MM.1S (cell line): Measurements from ENCODE around the gene MAEA.

Source experiments
- CTCF ChIP-seq: fragments of 300-600 bp; sonication (generic); IDR thresholded peaks from 2 replicates; pipeline ENCODE4 v1.5.1; 2016; ENCODE audit warnings: antibody characterized with exemption, low read length, mixed read lengths
- EZH2 ChIP-seq: fragments of 300-600 bp; sonication (generic); optimal IDR thresholded peaks from 2 replicates; pipeline ENCODE3; 2017; ENCODE audit warnings: low read depth, mild to moderate bottlenecking, antibody characterized with exemption, low read length, mixed read lengths
- EZH2phosphoT487 ChIP-seq: fragments of 300-600 bp; sonication (generic); IDR thresholded peaks from 2 replicates; pipeline ENCODE4 v1.6.1; 2018; ENCODE audit warnings: antibody characterized with exemption, low read length

- TF ChIP-seq CTCF (no peak), EZH2phosphoT487 (no peak), EZH2 (no peak)
These were observed 37.2 kb downstream of the MAEA start for GRCh38 chr4:1326751-1327525.
